Calu3 (cell line): Measurements from ENCODE around the gene DIPK1A. TPM values are rescaled to one million over a fixed set of nuclear protein-coding genes. Genes with fewer than 3 reads are reported as not detected.

Source experiments
- BruUV-seq: library from RNA; stranded (reverse); fragments of 400-500 nt; replicated peaks from 2 replicates; lab custom pipeline; 2021; lab: Mats Ljungman, UMichigan
- CTCF ChIA-PET: fragments of 300-600 bp; sonication (Branson Sonifier 250); formaldehyde crosslinking; loops from one replicate; lab custom pipeline; 2022; ENCODE audit warnings: antibody characterized with exemption; lab: Charles Lee
- DNase-seq: peaks from one replicate; pipeline ENCODE4 v3.0.0; 2022
- H3K27ac Mint-ChIP-seq: one replicate; pipeline ENCODE4 v1.8.0; 2022; ENCODE audit warnings: mixed read lengths; ENCODE audit not compliant: unreplicated experiment
- H3K27me3 Mint-ChIP-seq: one replicate; pipeline ENCODE4 v1.8.0; 2022; ENCODE audit warnings: mixed read lengths; ENCODE audit not compliant: unreplicated experiment
- H3K36me3 Mint-ChIP-seq: one replicate; pipeline ENCODE4 v1.8.0; 2022; ENCODE audit warnings: mild to moderate bottlenecking, moderate library complexity, mixed read lengths; ENCODE audit not compliant: insufficient read depth, unreplicated experiment
- H3K4me1 Mint-ChIP-seq: one replicate; pipeline ENCODE4 v1.8.0; 2022; ENCODE audit warnings: mild to moderate bottlenecking, low read depth, mixed read lengths; ENCODE audit not compliant: unreplicated experiment
- H3K4me3 Mint-ChIP-seq: one replicate; pipeline ENCODE4 v1.8.0; 2022; ENCODE audit warnings: mild to moderate bottlenecking, low read depth, moderate library complexity, mixed read lengths; ENCODE audit not compliant: unreplicated experiment
- H3K9me3 Mint-ChIP-seq: one replicate; pipeline ENCODE4 v1.8.0; 2022; ENCODE audit warnings: low read depth, mixed read lengths; ENCODE audit not compliant: unreplicated experiment
- CTCF ChIP-seq: fragments of 200-600 bp; IDR thresholded peaks from one replicate; pipeline ENCODE4 v1.8.0; 2022; ENCODE audit warnings: antibody characterized with exemption; ENCODE audit not compliant: unreplicated experiment
- intact Hi-C: fragments of 100-400 bp; cut with micrococcal nuclease; formaldehyde crosslinking; loops from one replicate; pipeline ENCODE4 v1.10.0; 2022; ENCODE audit not compliant: unreplicated experiment
- total RNA-seq: library from RNA; stranded (reverse); gene quantifications from 2 replicates; pipeline ENCODE4 v1.2.3, GENCODE V29; 2022

DIPK1A gene
- total RNA-seq, 1 experiment from 2014 or later: 4.9 TPM

DNA sequence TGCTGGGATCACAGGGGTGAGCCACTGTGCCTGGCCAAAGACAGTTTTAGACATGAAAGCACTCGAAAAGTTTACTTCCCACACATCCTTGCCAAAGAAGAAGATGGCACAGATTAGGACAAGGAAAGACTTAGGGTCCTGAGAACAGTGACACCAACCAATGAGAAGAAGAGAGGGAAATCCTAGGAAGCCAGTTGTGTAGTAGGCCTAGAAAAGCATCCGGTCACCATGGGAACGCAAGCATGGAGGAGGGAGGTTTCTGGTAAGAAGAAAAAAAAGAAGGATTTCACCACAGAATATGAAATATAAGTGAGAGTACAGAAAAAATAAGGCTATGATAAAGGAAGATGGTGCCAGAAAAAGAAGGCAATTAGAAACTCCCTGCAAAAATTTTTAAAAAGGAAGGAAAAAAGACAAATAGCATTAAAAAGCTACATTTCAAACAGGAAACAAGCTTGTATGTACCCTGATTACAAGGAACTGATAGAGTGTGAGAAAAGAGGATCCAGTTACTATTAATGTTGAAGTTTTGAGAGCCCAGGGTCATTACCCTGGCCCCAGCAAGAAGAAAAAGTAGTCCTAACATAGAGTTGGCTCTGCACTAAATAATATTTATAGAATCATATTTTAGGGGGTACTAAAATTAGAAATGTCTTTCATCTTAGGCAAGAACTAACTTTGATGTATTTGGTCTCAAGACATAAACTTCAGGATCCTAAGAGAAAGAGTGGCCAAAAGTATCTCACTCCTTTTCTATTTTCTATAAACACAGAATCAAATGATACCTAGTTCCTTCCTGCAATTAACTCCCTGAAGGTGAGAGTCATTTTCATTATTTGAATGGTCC is 16.1 kb downstream of the DIPK1A start:
- no peak for DNase-seq
- no peak overlapping the region for H3K4me3 Mint-ChIP-seq
- TF ChIP-seq CTCF: no peak
- intact Hi-C loops: no loop called here
- CTCF ChIA-PET: interaction anchor here (0.6 kb wide), 1 partner anchor 1543 kb away, joined by 3 read pairs; no protein-coding TSS in a partner anchor
- peaks cover 16% of the 10 kb centered on the region for H3K4me1 Mint-ChIP-seq
- BruUV-seq: no TSS peak
- H3K27me3 Mint-ChIP-seq: no peaks in the 10 kb centered on the region
- H3K9me3 Mint-ChIP-seq: peaks cover 2% of the 10 kb centered on the region
- no peak overlapping the region for H3K27ac Mint-ChIP-seq
- H3K36me3 Mint-ChIP-seq: no peaks in the 10 kb centered on the region

GRCh38 chr1:92943502-92943847 is 17.8 kb downstream of the DIPK1A start:
- DNase-seq: no peak
- intact Hi-C loops: no loop called here
- Mint-ChIP-seq H3K27ac (no peak overlapping the region), H3K9me3 (peaks cover 2% of the 10 kb centered on the region), H3K4me1 (peaks cover 16% of the 10 kb centered on the region), H3K27me3 (no peaks in the 10 kb centered on the region), H3K36me3 (no peaks in the 10 kb centered on the region), H3K4me3 (no peak overlapping the region)
- no TSS peak for BruUV-seq
- TF ChIP-seq CTCF: no peak
- CTCF ChIA-PET: no interaction called here

- H3K27ac Mint-ChIP-seq: no peak overlapping the region
Observed at GRCh38 chr1:92940541-92940940, 20.7 kb downstream of the DIPK1A start.

DNA sequence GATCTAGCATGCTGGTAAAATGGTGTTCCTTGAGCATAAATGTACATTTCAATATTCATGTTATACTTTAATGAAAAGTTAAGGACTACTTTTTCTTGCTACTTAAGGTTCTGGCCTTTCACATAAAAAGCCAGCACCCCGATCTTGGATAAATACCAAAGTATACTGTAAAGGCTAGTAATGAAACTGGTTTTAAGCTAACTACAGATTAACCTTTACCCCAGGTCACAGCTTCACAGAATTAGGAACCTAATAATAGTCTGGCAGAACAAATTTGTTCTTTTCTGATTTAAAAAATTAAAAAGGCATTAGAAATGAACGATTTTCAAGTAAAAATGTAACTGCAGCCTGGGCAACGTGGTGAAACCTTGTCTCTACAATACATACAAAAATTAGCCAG is 23.5 kb downstream of the DIPK1A start:
- no peak overlapping the region for H3K27ac Mint-ChIP-seq
- H3K9me3 Mint-ChIP-seq: no peaks in the 10 kb centered on the region
- no peak overlapping the region for H3K4me3 Mint-ChIP-seq
- TF ChIP-seq CTCF: no peak
- intact Hi-C loops: no loop called here
- DNase-seq: no peak
- H3K36me3 Mint-ChIP-seq: no peaks in the 10 kb centered on the region
- CTCF ChIA-PET: no interaction called here
- H3K27me3 Mint-ChIP-seq: no peaks in the 10 kb centered on the region
- BruUV-seq: no TSS peak
- H3K4me1 Mint-ChIP-seq: peaks cover 16% of the 10 kb centered on the region

More at GRCh38 chr1:92940541-92940940, 20.7 kb downstream of the DIPK1A start:
- no peaks in the 10 kb centered on the region for H3K27me3 Mint-ChIP-seq
- H3K36me3 Mint-ChIP-seq: no peaks in the 10 kb centered on the region
- intact Hi-C loops: no loop called here
- CTCF ChIA-PET: no interaction called here
- no TSS peak for BruUV-seq
- no peaks in the 10 kb centered on the region for H3K9me3 Mint-ChIP-seq
- peaks cover 16% of the 10 kb centered on the region for H3K4me1 Mint-ChIP-seq
- no peak overlapping the region for H3K4me3 Mint-ChIP-seq
- no peak for DNase-seq
- TF ChIP-seq CTCF: no peak
